ENCODE measurements around the gene WNK1. TPM values are rescaled to one million over a fixed set of nuclear protein-coding genes. Genes with fewer than 3 reads are reported as not detected.

WNK1 gene
- total RNA-seq, 1 donor from 2014 or later, result 157 TPM

DNA sequence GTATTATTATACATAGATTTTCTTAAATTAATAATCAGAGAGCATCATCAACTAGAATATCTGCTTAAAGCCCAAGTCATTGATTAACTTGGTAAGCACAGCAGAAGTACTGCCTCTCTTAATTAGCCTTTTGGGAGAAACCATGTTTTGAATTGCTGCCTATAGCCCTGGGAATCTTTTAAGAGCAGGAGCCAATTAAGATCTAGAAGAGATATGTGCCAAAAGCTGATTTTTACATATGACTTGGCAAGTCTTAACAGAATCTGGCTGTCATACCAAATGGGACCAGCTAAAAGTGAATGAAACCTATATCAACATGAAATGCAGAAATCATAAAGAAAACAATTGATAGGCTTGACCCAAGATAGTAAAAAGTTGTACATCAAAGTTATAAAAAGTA is 23.2 kb upstream of the WNK1 start:
- H3K4me3 Mint-ChIP-seq (ENCODE audit: unreplicated experiment), result no peak overlapping the region
- no peak overlapping the region for H3K4me2 ChIP-seq (ENCODE audit: low read length)
- H3K27me3 Mint-ChIP-seq (ENCODE audit: low read depth, unreplicated experiment), result no peaks in the 10 kb centered on the region
- H3K9ac ChIP-seq (ENCODE audit: low read length), result no peak overlapping the region
- no peak for DNase-seq (ENCODE audit: low read depth)
- H3K4me3 ChIP-seq (ENCODE audit: insufficient read depth, low read depth, low read length), result no peak overlapping the region
- H3K4me1 Mint-ChIP-seq (ENCODE audit: low read depth, unreplicated experiment), result peaks cover 19% of the 10 kb centered on the region
- FAIRE-seq, result no peak
- no peak overlapping the region for H2AFZ ChIP-seq (ENCODE audit: low read depth, low read length)
- no peak overlapping the region for H3K27ac ChIP-seq (ENCODE audit: low read depth, low read length)
- no peaks in the 10 kb centered on the region for H3K9me3 ChIP-seq (ENCODE audit: insufficient read depth, low read depth, low read length)
- no peaks in the 10 kb centered on the region for H4K20me1 ChIP-seq (ENCODE audit: insufficient read depth, low read length)
- H3K9me3 Mint-ChIP-seq (ENCODE audit: unreplicated experiment), result peaks cover 4% of the 10 kb centered on the region
- H3K27me3 ChIP-seq (ENCODE audit: insufficient read depth, low read length), result no peaks in the 10 kb centered on the region
- peaks cover 8% of the 10 kb centered on the region for H3K4me1 ChIP-seq (ENCODE audit: insufficient read depth, low read length)
- H3K27ac Mint-ChIP-seq (ENCODE audit: unreplicated experiment), result no peak overlapping the region
- no peaks in the 10 kb centered on the region for H3K36me3 Mint-ChIP-seq (ENCODE audit: low read depth, unreplicated experiment)
- H3K36me3 ChIP-seq (ENCODE audit: insufficient read depth, low read length), result no peaks in the 10 kb centered on the region
- H3K79me2 ChIP-seq (ENCODE audit: insufficient read depth, low read length), result no peaks in the 10 kb centered on the region
- TF ChIP-seq EZH2 (IDR thresholded peaks at IDR 0.05; ENCODE audit: insufficient read depth, low read length), result no peak
- TF ChIP-seq, protein P1, sequence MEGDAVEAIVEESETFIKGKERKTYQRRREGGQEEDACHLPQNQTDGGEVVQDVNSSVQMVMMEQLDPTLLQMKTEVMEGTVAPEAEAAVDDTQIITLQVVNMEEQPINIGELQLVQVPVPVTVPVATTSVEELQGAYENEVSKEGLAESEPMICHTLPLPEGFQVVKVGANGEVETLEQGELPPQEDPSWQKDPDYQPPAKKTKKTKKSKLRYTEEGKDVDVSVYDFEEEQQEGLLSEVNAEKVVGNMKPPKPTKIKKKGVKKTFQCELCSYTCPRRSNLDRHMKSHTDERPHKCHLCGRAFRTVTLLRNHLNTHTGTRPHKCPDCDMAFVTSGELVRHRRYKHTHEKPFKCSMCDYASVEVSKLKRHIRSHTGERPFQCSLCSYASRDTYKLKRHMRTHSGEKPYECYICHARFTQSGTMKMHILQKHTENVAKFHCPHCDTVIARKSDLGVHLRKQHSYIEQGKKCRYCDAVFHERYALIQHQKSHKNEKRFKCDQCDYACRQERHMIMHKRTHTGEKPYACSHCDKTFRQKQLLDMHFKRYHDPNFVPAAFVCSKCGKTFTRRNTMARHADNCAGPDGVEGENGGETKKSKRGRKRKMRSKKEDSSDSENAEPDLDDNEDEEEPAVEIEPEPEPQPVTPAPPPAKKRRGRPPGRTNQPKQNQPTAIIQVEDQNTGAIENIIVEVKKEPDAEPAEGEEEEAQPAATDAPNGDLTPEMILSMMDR (IDR thresholded peaks at IDR 0.05; ENCODE audit: insufficient read depth, low read depth, low read length), result no peak

DNA sequence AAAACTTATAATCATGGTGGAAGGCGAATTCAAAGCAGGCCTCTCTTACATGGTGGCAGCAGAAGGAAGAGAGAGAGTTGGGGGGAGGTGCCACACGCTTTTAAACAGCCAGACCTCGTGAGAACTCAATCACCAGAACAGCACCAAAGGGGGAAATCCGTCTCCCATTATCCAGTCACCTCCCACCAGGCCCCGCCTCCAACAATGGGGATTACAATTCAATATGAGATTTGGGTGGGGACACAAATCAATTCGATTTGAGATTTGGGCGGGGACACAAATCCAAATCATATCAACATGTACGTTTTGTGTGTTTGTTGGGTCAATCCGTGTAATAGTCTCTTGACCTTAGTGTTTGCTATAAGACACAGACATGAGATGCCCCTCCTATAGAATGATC is 21.8 kb upstream of the WNK1 start:
- Histone ChIP-seq H3K9me3 (ENCODE audit: insufficient read depth, low read depth, low read length) (no peaks in the 10 kb centered on the region), H3K36me3 (ENCODE audit: insufficient read depth, low read length) (no peaks in the 10 kb centered on the region), H3K79me2 (ENCODE audit: insufficient read depth, low read length) (no peaks in the 10 kb centered on the region), H3K9ac (ENCODE audit: low read length) (no peak overlapping the region), H3K4me1 (ENCODE audit: insufficient read depth, low read length) (peaks cover 8% of the 10 kb centered on the region), H3K4me3 (ENCODE audit: insufficient read depth, low read depth, low read length) (no peak overlapping the region), H3K27me3 (ENCODE audit: insufficient read depth, low read length) (no peaks in the 10 kb centered on the region), H2AFZ (ENCODE audit: low read depth, low read length) (no peak overlapping the region), H3K4me2 (ENCODE audit: low read length) (no peak overlapping the region), H4K20me1 (ENCODE audit: insufficient read depth, low read length) (no peaks in the 10 kb centered on the region), H3K27ac (ENCODE audit: low read depth, low read length) (no peak overlapping the region)
- TF ChIP-seq EZH2 (IDR thresholded peaks at IDR 0.05; ENCODE audit: insufficient read depth, low read length), result no peak
- TF ChIP-seq, protein P1 (IDR thresholded peaks at IDR 0.05; ENCODE audit: insufficient read depth, low read depth, low read length), result no peak
- no peaks in the 10 kb centered on the region for H3K27me3 Mint-ChIP-seq (ENCODE audit: low read depth, unreplicated experiment)
- DNase-seq (ENCODE audit: low read depth) (no peak), FAIRE-seq (no peak)
- no peaks in the 10 kb centered on the region for H3K36me3 Mint-ChIP-seq (ENCODE audit: low read depth, unreplicated experiment)
- H3K4me1 Mint-ChIP-seq (ENCODE audit: low read depth, unreplicated experiment), result peaks cover 17% of the 10 kb centered on the region
- peaks cover 4% of the 10 kb centered on the region for H3K9me3 Mint-ChIP-seq (ENCODE audit: unreplicated experiment)
- H3K27ac Mint-ChIP-seq (ENCODE audit: unreplicated experiment), result no peak overlapping the region
- no peak overlapping the region for H3K4me3 Mint-ChIP-seq (ENCODE audit: unreplicated experiment)

DNA sequence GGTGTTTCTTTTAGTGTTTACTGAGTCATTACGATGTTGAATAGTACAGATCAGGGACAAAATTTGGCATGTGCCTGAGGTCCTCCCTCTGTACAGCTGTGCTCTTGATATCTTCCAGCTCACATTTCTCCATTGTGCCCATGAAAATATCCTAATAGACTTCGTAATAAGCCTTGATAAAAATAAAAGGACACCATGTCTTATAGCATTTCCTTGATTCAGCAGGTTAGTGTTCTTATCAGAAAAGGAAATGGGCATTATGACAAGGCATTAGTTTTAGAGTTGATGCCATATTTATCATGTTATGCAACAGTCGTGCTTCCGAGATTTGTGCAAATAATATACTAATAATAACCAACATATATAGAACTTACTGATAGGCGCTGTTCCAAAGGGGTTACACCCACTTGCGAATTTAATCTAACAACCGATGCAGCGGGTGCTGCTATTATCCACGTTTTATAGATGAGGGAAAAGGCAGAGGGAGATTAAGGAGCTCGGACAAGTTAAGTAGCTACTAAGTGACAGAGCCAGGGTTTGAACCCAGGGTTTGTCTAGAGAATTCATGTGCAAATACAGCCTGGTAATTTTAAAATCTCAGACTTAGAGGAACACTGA is 15.1 kb upstream of the WNK1 start:
- H3K4me3 Mint-ChIP-seq (ENCODE audit: unreplicated experiment), result no peak overlapping the region
- H3K9me3 ChIP-seq (ENCODE audit: insufficient read depth, low read depth, low read length), result no peaks in the 10 kb centered on the region
- H3K9me3 Mint-ChIP-seq (ENCODE audit: unreplicated experiment), result no peaks in the 10 kb centered on the region
- no peaks in the 10 kb centered on the region for H3K4me1 ChIP-seq (ENCODE audit: insufficient read depth, low read length)
- H2AFZ ChIP-seq (ENCODE audit: low read depth, low read length), result no peak overlapping the region
- H3K4me3 ChIP-seq (ENCODE audit: insufficient read depth, low read depth, low read length), result no peak overlapping the region
- no peaks in the 10 kb centered on the region for H3K27me3 Mint-ChIP-seq (ENCODE audit: low read depth, unreplicated experiment)
- TF ChIP-seq EZH2 (IDR thresholded peaks at IDR 0.05; ENCODE audit: insufficient read depth, low read length), result no peak
- TF ChIP-seq, protein P1 (IDR thresholded peaks at IDR 0.05; ENCODE audit: insufficient read depth, low read depth, low read length), result no peak
- no peaks in the 10 kb centered on the region for H4K20me1 ChIP-seq (ENCODE audit: insufficient read depth, low read length)
- H3K9ac ChIP-seq (ENCODE audit: low read length), result no peak overlapping the region
- DNase-seq (ENCODE audit: low read depth) (no peak), FAIRE-seq (no peak)
- no peaks in the 10 kb centered on the region for H3K79me2 ChIP-seq (ENCODE audit: insufficient read depth, low read length)
- H3K36me3 Mint-ChIP-seq (ENCODE audit: low read depth, unreplicated experiment), result no peaks in the 10 kb centered on the region
- H3K27me3 ChIP-seq (ENCODE audit: insufficient read depth, low read length), result peaks cover 2% of the 10 kb centered on the region
- H3K4me2 ChIP-seq (ENCODE audit: low read length), result no peak overlapping the region
- H3K27ac ChIP-seq (ENCODE audit: low read depth, low read length), result no peak overlapping the region
- no peaks in the 10 kb centered on the region for H3K36me3 ChIP-seq (ENCODE audit: insufficient read depth, low read length)
- no peaks in the 10 kb centered on the region for H3K4me1 Mint-ChIP-seq (ENCODE audit: low read depth, unreplicated experiment)
- no peak overlapping the region for H3K27ac Mint-ChIP-seq (ENCODE audit: unreplicated experiment)

All from astrocyte (in vitro differentiated cells and primary cell).